PC-9 (cell line): ENCODE measurements around the gene NUP214. TPM values are rescaled to one million over a fixed set of nuclear protein-coding genes. Genes with fewer than 3 reads are reported as not detected.
A peak's percentile ranks its signal among the peaks of the same experiment; 100 is the strongest.

ENCODE experiments used
- BruUV-seq: library from RNA; stranded (reverse); fragments of 400-500 nt; replicated peaks from 2 replicates; lab custom pipeline; 2021; lab: Mats Ljungman, UMichigan
- CTCF ChIA-PET: fragments of 300-600 bp; sonication (Branson Sonifier 250); formaldehyde crosslinking; loops from one replicate; lab custom pipeline; 2022; ENCODE audit warnings: antibody characterized with exemption; lab: Charles Lee
- POLR2A ChIA-PET: fragments of 300-600 bp; sonication (Branson Sonifier 250); formaldehyde crosslinking; loops from one replicate; lab custom pipeline; 2022; ENCODE audit warnings: antibody characterized with exemption; ENCODE audit not compliant: unreplicated experiment; lab: Charles Lee
- DNase-seq, 2 experiments: peaks; one replicate each; pipeline versions ENCODE4 v3.0.0 to v3.0.0-alpha.2; 2015 to 2022; ENCODE audit warnings: mixed read lengths in 1 of 2
- H2AFZ ChIP-seq: fragments of 200-600 bp; sonication (generic); 2 replicates; pipeline ENCODE4 v1.8.1; 2017; ENCODE audit warnings: antibody characterized with exemption
- H3F3A ChIP-seq: fragments of 200-600 bp; sonication (generic); 2 replicates; pipeline ENCODE4 v1.8.1; 2017; ENCODE audit warnings: antibody characterized with exemption, mild to moderate bottlenecking, low read depth; ENCODE audit not compliant: insufficient read depth
- H3K27ac ChIP-seq: fragments of 200-600 bp; sonication (generic); 2 replicates; pipeline ENCODE4 v1.6.1; 2016; ENCODE audit warnings: mixed run types
- H3K27me3 ChIP-seq: fragments of 200-600 bp; sonication (generic); 2 replicates; pipeline ENCODE4 v1.6.1; 2016; ENCODE audit warnings: low read depth, mixed run types; ENCODE audit not compliant: insufficient read depth
- H3K36me3 ChIP-seq: fragments of 200-600 bp; sonication (generic); 2 replicates; pipeline ENCODE4 v1.6.1; 2016; ENCODE audit warnings: low read depth, mixed run types
- H3K4me1 ChIP-seq: fragments of 200-600 bp; sonication (generic); replicated peaks from 2 replicates; pipeline ENCODE4 v1.6.1; 2016; ENCODE audit warnings: mixed run types; ENCODE audit not compliant: insufficient read depth
- H3K4me2 ChIP-seq: fragments of 200-600 bp; sonication (generic); 2 replicates; pipeline ENCODE4 v1.6.1; 2017; ENCODE audit warnings: mixed run types
- H3K4me3 ChIP-seq: fragments of 200-600 bp; sonication (generic); 2 replicates; pipeline ENCODE4 v1.6.1; 2016; ENCODE audit warnings: mixed run types
- H3K79me2 ChIP-seq: fragments of 200-600 bp; sonication (generic); 2 replicates; pipeline ENCODE4 v1.6.1; 2017; ENCODE audit warnings: low read depth, mixed run types
- H3K9me2 ChIP-seq: fragments of 200-600 bp; sonication (generic); 2 replicates; pipeline ENCODE4 v1.8.1; 2017; ENCODE audit warnings: mild to moderate bottlenecking; ENCODE audit not compliant: insufficient read depth
- H3K9me3 ChIP-seq: fragments of 200-600 bp; sonication (generic); 2 replicates; pipeline ENCODE4 v1.8.1; 2016; ENCODE audit warnings: low read depth; ENCODE audit not compliant: insufficient read depth
- H4K20me1 ChIP-seq: fragments of 200-600 bp; sonication (generic); 2 replicates; pipeline ENCODE4 v1.8.1; 2017; ENCODE audit not compliant: insufficient read depth
- EZH2 ChIP-seq: fragments of 200-600 bp; sonication (generic); IDR thresholded peaks from 2 replicates; pipeline ENCODE4 v1.8.0; 2017; ENCODE audit warnings: antibody characterized with exemption, low read depth
- intact Hi-C: fragments of 100-400 bp; cut with micrococcal nuclease; formaldehyde crosslinking; loops from one replicate; pipeline ENCODE4 v1.10.0; 2022; ENCODE audit not compliant: unreplicated experiment
- total RNA-seq: library from RNA; stranded (reverse); gene quantifications from 2 replicates; pipeline ENCODE4 v1.2.3, GENCODE V29; 2021
- TF ChIP-seq, protein P1 (sequence below): fragments of 200-600 bp; sonication (generic); conservative IDR thresholded peaks from 2 replicates; pipeline ENCODE4 v1.6.1; 2017; ENCODE audit warnings: mixed run types, antibody characterized with exemption, mild to moderate bottlenecking, moderate library complexity

NUP214 gene
- total RNA-seq, 1 experiment from 2014 or later, result 59.0 TPM

DNA sequence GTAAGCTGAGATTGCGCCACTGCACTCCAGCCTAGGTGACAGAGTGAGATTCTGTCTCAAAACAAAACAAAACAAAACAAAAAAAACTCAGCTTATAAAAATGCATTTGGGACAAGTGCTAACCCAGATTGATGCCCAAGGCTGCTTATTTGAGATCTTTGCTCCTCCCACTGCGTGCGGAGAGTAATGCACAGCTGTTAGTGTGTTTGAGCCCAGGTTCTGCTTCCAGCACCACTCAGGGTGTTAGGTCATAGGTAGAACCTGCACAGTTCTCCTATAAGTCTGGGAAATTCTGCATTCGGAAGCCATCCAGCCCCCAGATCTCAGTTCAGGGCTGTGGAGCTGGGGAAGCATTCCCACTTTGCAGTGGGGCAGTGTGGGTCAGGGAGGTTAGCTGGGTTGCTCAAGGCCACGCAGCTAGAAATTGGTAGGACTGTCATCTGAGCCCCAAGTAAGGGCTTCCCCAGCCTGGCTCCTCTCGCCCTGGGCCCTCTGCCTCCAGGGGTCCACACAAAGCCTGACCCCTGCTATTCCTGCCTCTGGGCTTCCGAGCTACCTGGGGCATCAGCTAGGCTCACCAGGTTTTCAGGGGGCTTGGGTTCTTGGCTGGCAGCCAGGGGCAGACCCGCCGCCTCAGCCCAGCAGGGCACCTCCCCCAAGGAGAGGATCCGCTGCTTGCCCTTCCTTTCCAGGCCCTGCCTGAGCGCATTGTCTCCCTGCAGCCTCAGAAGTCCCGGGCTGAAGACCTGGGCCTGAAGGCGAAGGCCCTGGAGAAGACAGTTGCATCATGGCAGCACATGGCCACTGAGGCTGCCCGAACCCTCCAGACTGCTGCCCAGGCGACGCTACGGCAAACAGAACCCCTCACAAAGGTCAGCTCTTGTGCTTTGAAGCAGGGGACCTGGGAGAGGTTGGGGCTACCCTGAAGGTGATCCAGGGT, 46.7 kb upstream of the NUP214 start:
- H2AFZ ChIP-seq, result no peak overlapping the region
- no peak overlapping the region for H3K4me2 ChIP-seq
- H3F3A ChIP-seq, result peaks cover 29% of the 10 kb centered on the region
- H3K9me2 ChIP-seq, result no peaks in the 10 kb centered on the region
- no peaks in the 10 kb centered on the region for H3K36me3 ChIP-seq
- H3K4me1 ChIP-seq, result peaks cover 38% of the 10 kb centered on the region
- H3K4me3 ChIP-seq, result no peak overlapping the region
- H3K27ac ChIP-seq, result no peak overlapping the region
- DNase-seq, result no peak
- H4K20me1 ChIP-seq, result no peaks in the 10 kb centered on the region
- no peaks in the 10 kb centered on the region for H3K9me3 ChIP-seq
- no peaks in the 10 kb centered on the region for H3K79me2 ChIP-seq
- intact Hi-C loops, result no loop called here
- no TSS peak for BruUV-seq
- TF ChIP-seq EZH2, result no peak
- TF ChIP-seq, protein P1, sequence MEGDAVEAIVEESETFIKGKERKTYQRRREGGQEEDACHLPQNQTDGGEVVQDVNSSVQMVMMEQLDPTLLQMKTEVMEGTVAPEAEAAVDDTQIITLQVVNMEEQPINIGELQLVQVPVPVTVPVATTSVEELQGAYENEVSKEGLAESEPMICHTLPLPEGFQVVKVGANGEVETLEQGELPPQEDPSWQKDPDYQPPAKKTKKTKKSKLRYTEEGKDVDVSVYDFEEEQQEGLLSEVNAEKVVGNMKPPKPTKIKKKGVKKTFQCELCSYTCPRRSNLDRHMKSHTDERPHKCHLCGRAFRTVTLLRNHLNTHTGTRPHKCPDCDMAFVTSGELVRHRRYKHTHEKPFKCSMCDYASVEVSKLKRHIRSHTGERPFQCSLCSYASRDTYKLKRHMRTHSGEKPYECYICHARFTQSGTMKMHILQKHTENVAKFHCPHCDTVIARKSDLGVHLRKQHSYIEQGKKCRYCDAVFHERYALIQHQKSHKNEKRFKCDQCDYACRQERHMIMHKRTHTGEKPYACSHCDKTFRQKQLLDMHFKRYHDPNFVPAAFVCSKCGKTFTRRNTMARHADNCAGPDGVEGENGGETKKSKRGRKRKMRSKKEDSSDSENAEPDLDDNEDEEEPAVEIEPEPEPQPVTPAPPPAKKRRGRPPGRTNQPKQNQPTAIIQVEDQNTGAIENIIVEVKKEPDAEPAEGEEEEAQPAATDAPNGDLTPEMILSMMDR, result no peak
- no peaks in the 10 kb centered on the region for H3K27me3 ChIP-seq
- CTCF ChIA-PET, result interaction anchor here (1.0 kb wide), 1 partner anchor 32 kb away, joined by 3 read pairs; no protein-coding TSS in a partner anchor
- POLR2A ChIA-PET, result interaction anchor here (0.6 to 1.1 kb wide), 2 partner anchors 18 to 48 kb away, joined by 3 to 6 read pairs; no protein-coding TSS in a partner anchor

DNA sequence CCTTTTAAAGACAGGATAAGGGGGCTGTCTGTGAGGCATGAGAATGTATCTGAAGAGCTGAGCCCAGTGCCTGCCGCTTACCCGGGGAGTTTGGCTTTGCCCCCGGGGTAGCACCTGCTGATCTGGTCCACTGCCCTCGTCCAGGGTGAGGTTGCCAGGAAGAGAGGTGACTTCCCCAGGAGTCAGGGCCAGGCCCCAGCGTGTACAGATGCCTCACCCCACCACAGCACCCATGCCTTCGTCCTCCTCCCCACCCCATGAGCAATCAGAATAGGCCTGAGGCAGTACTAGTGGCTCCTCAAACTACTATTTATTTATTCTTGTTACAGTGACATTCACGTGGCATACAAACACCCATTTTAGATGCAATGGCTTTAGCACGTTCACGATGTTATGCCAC, 44.8 kb upstream of the NUP214 start:
- Histone ChIP-seq H2AFZ (0 out of 2 replicates have a peak overlapping the region, but pooled peaks have one; percentile 44), H3K79me2 (no peaks in the 10 kb centered on the region), H4K20me1 (no peaks in the 10 kb centered on the region), H3K4me2 (peak overlapping the region; percentile 44), H3K27me3 (no peaks in the 10 kb centered on the region), H3K9me3 (no peaks in the 10 kb centered on the region), H3K4me1 (peaks cover 38% of the 10 kb centered on the region), H3K9me2 (no peaks in the 10 kb centered on the region), H3K4me3 (no peak overlapping the region), H3K27ac (peak overlapping the region; percentile 31; the same call in 1 of the 2 replicates), H3K36me3 (no peaks in the 10 kb centered on the region), H3F3A (peaks cover 29% of the 10 kb centered on the region)
- DNase-seq, result peak; percentile 60 to 73
- ChIA-PET POLR2A (no interaction called here), CTCF (no interaction called here)
- intact Hi-C loops, result no loop called here
- TF ChIP-seq, protein P1, result no peak
- TF ChIP-seq EZH2, result no peak
- BruUV-seq, result no TSS peak

DNA sequence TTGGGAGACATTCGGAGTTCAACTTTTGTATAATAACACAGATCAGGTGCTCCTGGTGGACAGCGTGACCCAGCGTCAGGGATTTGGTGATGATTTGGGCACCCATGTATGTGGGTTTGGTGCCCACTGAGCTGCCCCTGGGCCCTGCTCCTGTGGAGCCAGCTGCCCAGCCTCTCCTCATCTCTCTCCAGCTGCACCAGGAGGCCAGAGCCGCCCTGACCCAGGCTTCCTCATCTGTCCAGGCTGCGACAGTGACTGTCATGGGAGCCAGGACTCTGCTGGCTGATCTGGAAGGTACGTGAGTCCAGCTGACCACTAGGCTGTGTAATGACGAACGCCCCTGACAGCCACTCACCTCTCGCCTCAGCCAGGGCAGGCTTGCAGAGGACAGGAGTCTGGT, 43.5 kb upstream of the NUP214 start:
- H3K79me2 ChIP-seq, result no peaks in the 10 kb centered on the region
- H3K4me3 ChIP-seq, result no peak overlapping the region
- ChIA-PET POLR2A (no interaction called here), CTCF (no interaction called here)
- H3K27ac ChIP-seq, result no peak overlapping the region
- no peaks in the 10 kb centered on the region for H4K20me1 ChIP-seq
- H3K4me1 ChIP-seq, result peaks cover 38% of the 10 kb centered on the region
- H3F3A ChIP-seq, result peaks cover 29% of the 10 kb centered on the region
- no peaks in the 10 kb centered on the region for H3K36me3 ChIP-seq
- H3K27me3 ChIP-seq, result no peaks in the 10 kb centered on the region
- no peak overlapping the region for H2AFZ ChIP-seq
- TF ChIP-seq EZH2, result no peak
- TF ChIP-seq, protein P1, result no peak
- BruUV-seq, result no TSS peak
- no peaks in the 10 kb centered on the region for H3K9me3 ChIP-seq
- H3K9me2 ChIP-seq, result no peaks in the 10 kb centered on the region
- intact Hi-C loops, result loop anchor here (1.0 kb wide), 1 partner anchor 10 kb away; no protein-coding TSS in a partner anchor
- no peak overlapping the region for H3K4me2 ChIP-seq
- DNase-seq, result no peak
